NCI-H526 treated with DMSO at 0.1 percent for 48 hours (cell line): ENCODE data around the gene NTRK3.

ENCODE experiments used
- DNase-seq: peaks from one replicate; lab custom pipeline; 2025; lab: John Stamatoyannopoulos, UW

NTRK3 gene

DNA sequence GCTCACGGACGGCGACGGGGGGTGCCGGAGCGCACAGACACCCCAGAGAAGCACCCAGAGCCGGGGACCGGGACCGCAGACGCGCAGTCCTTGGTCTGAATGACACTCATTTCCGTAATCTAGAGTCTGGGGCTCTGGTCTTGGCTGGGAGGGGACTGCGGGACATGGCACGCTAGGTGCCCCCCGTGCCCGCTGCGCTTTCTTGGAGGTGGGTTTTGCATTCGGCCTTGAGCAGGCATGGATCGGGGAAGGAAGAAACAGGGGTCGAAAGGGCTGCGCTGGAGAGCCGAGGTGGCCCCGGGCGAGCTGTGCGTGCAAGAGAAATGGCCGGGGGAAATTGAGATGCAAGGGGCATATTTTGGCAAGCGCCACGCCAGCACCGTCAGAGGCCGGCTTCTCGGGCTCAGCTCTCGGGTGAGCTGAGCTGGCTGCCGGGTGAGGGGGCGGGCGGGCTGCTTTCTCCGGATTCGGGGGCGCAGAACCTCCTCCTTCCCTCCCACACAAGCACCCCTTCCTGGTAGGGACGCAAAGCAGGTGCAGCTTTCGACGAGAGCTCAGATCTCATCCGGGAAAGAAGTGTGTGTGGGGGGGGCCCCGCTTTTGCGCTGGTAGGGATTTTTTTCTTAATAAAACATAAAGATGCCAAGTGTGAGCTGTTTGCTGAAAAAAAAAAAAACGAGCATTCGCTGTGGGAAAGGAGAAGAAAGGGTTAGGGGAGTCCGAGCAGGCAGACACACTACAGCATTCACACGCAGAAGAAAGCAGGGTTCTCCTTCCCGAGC lies 963 bp upstream of the NTRK3 start:
- no peak for DNase-seq

- DNase-seq = peak; percentile 16
Observed at GRCh38 chr15:88255484-88256278, 858 bp downstream of the NTRK3 start.

- no peak for DNase-seq
Observed at GRCh38 chr15:88255087-88255483, 1.5 kb downstream of the NTRK3 start.

GRCh38 chr15:88252441-88252840 lies 4.1 kb downstream of the NTRK3 start:
- DNase-seq = no peak

- no peak for DNase-seq
Observed at GRCh38 chr15:88250826-88251225, 5.7 kb downstream of the NTRK3 start.

- no peak for DNase-seq
Observed at GRCh38 chr15:88249220-88249619, 7.3 kb downstream of the NTRK3 start.

- no peak for DNase-seq
Observed at GRCh38 chr15:88247914-88248313, 8.6 kb downstream of the NTRK3 start.

DNA sequence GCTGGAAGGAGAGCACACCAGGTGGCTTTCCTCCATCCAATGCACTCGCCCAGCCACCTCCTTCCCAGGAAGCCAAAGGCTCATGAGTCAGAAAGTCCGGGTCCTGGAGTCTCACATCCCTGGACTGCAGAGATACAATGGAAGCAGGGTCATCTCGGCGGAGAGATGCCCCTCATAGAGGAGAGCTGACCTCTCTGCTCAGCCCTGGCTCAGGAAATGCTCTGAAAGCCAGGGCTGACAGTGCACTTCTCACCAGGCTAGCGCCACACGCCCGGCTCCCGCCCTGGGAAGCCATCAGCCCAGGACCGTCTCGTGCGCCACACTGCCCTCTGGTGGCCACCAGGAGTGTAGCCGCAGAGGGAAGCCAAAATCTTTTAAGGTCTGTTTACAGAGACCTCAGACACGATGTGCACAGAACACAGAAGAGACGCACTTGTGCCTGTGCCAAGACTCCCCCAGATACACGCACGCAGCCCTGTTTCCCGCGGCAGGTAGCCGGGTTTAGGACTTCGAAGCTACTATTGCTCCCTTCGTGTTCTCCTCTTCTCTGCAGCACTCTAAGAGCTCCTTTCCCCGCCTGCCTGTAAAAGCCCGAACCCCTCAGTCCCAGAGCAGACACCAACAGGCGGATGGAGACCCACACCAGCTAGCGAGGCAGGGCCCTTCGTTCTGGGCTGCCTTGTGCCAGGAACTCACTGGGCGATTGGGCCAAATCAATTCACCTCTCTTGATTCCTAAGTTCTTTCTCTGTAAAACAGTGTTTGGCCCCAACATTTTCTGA lies 9.7 kb downstream of the NTRK3 start:
- DNase-seq = peak; percentile 60

DNA sequence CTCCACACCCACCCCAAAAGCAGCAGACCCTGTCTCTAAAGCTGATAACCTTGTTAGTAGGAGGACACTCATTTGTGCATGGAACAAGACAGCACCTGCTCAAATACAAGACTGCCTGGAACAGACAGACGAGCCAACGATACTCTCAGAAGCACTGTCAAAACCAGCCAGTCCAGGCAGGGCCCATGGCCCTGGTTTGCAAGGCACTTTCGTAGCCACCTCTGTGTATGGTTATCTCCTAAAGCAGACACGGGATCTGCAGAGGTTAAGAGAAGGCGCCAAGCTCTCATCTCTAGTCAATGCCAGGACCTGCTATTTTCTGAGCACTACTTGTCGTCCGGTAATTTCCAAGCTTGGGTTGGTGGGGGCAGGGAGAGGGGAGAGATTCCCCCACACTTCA lies 10.5 kb downstream of the NTRK3 start:
- DNase-seq = no peak

- no peak for DNase-seq
Observed at GRCh38 chr15:88243895-88244787, 12.4 kb downstream of the NTRK3 start.

DNA sequence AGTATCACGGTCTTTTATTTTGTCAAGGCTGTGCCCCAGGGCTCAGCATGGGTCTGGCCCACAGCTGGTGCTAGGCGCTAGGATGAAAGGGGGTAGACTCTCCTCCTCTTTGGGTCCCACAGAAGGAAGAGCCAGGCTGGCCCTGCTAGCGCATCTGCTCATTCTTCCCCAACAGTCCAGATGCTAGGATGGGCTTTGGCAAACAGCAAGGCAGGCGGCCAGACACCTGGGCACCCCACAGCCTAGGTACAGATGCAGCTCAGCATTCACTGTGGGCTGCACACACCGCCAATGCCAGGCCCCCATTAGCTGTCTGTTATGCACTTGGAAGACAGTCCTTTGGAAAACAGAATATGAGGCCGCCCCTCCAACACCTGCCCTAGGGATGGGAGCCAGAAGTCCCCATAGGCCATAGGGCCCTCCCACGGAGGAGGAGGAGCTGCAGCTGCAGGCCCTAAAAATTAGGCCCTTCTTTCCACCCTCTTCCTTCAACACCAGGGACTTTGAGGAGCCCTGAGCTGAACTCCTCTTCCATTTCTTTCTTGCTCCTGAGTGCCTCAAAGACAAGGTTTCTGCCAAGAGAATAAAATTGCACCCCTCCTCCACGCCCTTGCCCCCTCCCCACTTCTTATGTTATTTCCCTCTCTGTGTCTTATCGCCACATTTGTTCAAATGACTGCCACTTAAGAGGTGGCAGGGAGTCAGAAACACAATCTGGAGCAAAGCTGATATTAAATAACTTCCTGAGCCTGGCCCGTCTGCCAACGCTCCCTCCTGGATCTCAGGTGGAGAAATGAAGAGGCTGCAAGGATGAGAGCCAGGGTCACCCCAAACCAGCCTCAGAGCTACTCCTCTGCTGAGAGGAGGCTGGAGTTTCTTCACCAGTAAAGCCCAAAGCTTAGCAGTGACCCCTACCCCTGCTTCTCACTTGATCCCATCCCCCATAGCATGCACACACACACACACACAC lies 13.7 kb downstream of the NTRK3 start:
- no peak for DNase-seq

GRCh38 chr15:88241461-88241860 lies 15.1 kb downstream of the NTRK3 start:
- no peak for DNase-seq

DNA sequence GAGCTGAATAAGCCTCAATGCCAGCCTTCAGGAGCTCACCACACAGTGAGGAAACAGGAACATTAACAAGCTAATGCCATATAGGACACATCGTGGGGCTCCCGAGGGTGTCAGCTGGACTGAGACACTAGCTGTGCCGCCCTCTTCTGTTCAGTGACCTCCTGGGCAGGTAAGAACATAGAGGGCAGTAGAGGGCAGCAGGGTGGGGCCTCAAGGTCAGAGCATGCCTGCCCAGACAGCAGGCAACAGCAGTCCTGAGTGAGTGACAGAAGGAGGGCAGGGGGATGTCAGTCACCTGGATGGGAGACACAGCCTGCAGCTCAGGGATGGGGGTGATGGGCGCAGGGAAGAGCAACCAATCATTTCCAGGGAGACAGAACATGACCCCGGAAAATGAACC lies 15.5 kb downstream of the NTRK3 start:
- no peak for DNase-seq

DNA sequence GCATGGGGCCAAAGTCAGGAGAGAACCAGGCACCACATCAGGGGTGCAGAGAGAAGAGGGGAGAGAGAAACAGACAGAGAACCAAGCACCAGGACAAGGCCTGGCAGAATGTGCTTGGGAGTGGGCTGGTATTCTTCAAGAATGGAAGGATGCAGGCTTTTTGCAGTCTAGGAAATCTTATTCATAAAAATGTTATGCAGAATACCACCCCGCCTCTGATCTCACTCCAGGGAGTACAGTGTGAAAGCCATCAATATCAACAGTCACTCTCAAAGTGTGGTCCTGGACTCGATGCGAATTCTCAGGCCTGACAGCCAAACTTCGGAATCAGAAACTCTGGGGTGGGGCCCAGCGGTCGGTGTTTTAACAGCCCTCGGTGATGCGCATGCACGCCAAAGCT lies 16.9 kb downstream of the NTRK3 start:
- DNase-seq = no peak

- DNase-seq = no peak
Observed at GRCh38 chr15:88238618-88239430, 17.7 kb downstream of the NTRK3 start.

- no peak for DNase-seq
Observed at GRCh38 chr15:88234711-88235110, 21.8 kb downstream of the NTRK3 start.

GRCh38 chr15:88233921-88234320 lies 22.6 kb downstream of the NTRK3 start:
- DNase-seq = no peak

DNA sequence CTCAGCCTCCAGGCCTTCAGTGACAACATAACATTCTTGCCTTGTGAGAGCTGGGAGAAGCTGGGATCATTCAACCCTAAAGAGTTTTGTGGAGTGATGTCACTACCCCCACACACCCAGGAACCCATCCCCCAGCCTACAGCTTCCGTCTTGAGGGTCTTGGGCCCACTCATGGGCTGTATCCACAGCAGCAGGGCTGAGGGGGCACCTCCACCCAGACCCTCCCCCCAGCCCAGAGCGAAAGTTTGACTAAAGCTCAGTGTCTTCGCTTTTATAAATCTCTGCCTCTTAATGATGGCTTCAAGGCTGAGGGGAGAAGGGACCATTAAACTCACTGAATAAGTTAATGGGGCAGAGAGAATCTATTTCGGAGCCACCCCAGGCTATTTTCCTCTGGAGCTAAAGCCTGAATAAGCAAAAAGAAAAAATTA lies 23.8 kb downstream of the NTRK3 start:
- no peak for DNase-seq

DNA sequence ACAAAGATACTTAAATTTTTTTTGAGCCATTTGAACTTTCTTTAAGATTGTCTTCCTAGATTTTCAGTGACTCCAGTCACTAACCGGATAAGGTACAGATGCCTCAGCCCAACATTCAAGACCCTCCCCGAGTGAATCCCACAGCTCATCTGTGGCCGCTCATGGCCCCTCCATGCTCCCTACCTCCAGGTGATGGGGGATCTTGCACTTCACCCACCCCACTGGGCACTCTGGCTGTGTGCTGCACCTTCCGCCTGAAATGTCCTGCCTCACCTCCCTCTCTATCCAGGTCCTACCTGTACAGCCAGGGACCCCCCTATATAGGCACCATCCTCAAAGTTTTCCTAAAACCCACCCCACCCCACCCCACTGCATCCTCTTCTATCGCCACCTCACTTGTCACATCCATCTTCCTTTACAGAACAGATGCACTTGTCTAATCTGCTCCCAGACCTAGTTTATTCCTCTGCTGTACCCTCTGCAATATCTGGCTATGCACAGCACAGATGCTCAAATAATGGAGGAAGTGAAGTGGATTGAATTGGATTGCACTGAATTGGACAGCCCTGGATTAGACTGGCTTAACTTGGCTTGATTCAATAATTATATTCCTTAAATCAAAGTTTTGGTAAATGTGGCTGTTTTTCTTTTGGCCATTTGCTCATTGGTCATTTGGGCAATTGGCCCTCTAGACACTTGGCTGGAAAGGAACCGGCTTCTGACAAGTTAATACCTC lies 24.5 kb downstream of the NTRK3 start:
- DNase-seq = no peak
